Measurements from ENCODE around the gene BMP10.
A peak's percentile ranks its signal among the peaks of the same experiment; 100 is the strongest.

BMP10 gene

GRCh38 chr2:68828887-68829708 is 42.1 kb downstream of the BMP10 start:
- Mint-ChIP-seq H3K9me3 (no peaks in the 10 kb centered on the region), H3K4me1 (peaks cover 64% of the 10 kb centered on the region), H3K27me3 (no peaks in the 10 kb centered on the region), H3K27ac (peak overlapping the region; percentile 89), H3K36me3 (ENCODE audit: low read depth) (peaks cover 26% of the 10 kb centered on the region), H3K4me3 (peak overlapping the region; percentile 27)
- peak; percentile 7 for ATAC-seq
- peak; percentile 61 for DNase-seq

DNA sequence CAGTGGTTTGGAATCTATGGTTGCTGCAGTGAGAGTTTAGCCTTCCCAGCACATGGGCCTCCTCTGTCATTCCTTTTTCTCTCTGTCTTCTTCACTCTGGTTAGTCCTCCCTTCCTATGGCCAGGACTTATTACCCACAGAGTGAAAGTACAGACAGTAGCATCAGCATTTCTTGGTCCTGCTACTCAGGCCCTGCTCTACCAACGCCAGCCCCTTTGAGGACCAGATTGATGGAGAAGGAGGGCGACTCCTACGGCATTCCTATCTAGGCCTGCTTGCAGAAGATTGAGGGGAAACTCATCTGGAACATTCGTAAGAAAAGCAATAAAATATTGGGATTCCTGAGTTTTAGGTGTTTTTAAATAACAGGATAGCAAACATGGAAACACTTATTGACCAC is 43.5 kb downstream of the BMP10 start:
- Mint-ChIP-seq H3K36me3 (ENCODE audit: low read depth) (peaks cover 37% of the 10 kb centered on the region), H3K27ac (no peak overlapping the region), H3K4me1 (peaks cover 55% of the 10 kb centered on the region), H3K4me3 (no peak overlapping the region), H3K9me3 (no peaks in the 10 kb centered on the region), H3K27me3 (no peaks in the 10 kb centered on the region)
- DNase-seq (no peak), ATAC-seq (no peak)

DNA sequence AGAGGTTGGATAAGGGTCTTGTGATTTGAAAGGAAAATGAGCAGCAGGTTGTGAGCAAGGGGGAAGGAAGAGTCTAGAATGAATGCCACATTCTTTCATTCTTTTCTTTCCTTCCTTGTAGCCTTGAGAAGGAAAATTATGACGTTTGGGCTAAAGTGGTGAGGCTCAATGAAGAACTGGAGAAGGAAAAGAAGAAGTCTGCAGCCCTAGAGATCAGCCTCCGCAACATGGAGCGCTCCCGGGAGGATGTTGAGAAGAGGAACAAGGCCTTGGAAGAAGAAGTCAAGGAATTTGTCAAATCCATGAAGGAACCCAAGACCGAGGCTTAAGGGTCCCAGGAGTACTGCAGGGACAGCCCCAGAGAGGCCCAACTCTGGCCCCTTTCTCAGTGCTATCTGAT is 45.3 kb downstream of the BMP10 start:
- Mint-ChIP-seq H3K36me3 (ENCODE audit: low read depth) (peaks cover 51% of the 10 kb centered on the region), H3K27me3 (no peaks in the 10 kb centered on the region), H3K27ac (peak overlapping the region; percentile 23), H3K4me3 (no peak overlapping the region), H3K9me3 (no peaks in the 10 kb centered on the region), H3K4me1 (peaks cover 37% of the 10 kb centered on the region)
- DNase-seq, result no peak
- ATAC-seq, result no peak

- Mint-ChIP-seq H3K9me3 (no peaks in the 10 kb centered on the region), H3K27me3 (no peaks in the 10 kb centered on the region), H3K4me3 (no peak overlapping the region), H3K36me3 (ENCODE audit: low read depth) (peaks cover 58% of the 10 kb centered on the region), H3K4me1 (peaks cover 27% of the 10 kb centered on the region), H3K27ac (peak overlapping the region; percentile 63)
- ATAC-seq (no peak), DNase-seq (no peak)
These were observed 46.4 kb downstream of the BMP10 start for GRCh38 chr2:68824831-68825230.

DNA sequence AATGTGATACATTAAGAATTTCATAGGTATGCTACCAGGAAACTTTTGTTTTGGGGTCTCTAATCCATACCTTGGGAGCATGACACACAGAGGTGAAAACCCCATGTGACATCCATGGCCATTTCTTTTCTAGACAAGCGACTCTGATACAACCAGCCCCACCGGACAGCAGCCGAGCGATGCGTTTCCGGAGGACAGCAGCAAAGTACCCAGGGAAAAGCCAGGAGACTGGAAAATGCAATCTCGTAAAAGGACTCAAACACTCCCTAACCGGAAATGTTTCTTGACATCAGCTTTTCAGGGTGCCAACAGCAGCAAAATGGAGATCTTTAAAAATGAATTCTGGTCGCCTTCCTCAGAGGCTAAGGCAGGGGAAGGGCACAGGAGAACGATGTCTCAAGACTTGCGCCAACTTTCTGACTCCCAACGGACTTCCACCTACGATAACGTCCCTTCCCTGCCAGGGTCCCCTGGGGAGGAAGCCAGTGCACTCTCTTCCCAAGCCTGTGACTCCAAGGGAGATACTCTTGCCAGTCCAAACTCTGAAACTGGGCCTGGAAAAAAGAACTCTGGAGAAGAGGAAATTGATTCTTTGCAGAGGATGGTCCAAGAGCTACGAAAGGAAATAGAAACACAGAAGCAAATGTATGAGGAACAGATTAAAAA is 48.9 kb downstream of the BMP10 start:
- no peaks in the 10 kb centered on the region for H3K9me3 Mint-ChIP-seq
- no peak for DNase-seq

DNA sequence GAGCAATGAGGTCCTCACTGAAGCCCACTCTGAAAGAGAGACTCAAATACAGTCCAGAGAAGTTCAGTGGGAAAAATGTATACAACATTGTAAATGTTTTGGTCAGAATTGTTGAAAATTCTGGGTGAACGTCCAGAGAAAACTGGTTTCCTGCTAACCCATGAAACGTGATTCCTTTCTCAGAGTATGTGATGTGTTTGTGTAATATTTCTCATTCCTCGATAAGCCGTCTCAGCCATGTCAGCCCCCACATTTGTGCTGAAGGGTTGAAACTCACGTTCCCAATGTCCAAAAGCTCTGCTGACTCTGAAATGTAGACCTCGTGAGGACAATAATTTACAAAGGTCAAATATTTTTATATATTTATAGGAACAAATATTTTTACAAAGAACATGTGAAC is 51.6 kb downstream of the BMP10 start:
- Mint-ChIP-seq H3K9me3 (no peaks in the 10 kb centered on the region), H3K4me3 (no peak overlapping the region), H3K36me3 (ENCODE audit: low read depth) (peaks cover 73% of the 10 kb centered on the region), H3K27me3 (no peaks in the 10 kb centered on the region), H3K27ac (no peak overlapping the region), H3K4me1 (no peaks in the 10 kb centered on the region)
- DNase-seq, result no peak
- ATAC-seq, result no peak

More for the DNA sequence above, 48.9 kb downstream of the BMP10 start:
- no peak overlapping the region for H3K4me3 Mint-ChIP-seq
- H3K36me3 Mint-ChIP-seq (ENCODE audit: low read depth), result peaks cover 74% of the 10 kb centered on the region
- peaks cover 4% of the 10 kb centered on the region for H3K4me1 Mint-ChIP-seq
- ATAC-seq, result no peak
- no peaks in the 10 kb centered on the region for H3K27me3 Mint-ChIP-seq
- no peak overlapping the region for H3K27ac Mint-ChIP-seq

- H3K4me3 Mint-ChIP-seq, result no peak overlapping the region
- H3K36me3 Mint-ChIP-seq (ENCODE audit: low read depth), result peaks cover 72% of the 10 kb centered on the region
- DNase-seq, result no peak
- H3K27ac Mint-ChIP-seq, result peak overlapping the region; percentile 71
- no peak for ATAC-seq
- H3K4me1 Mint-ChIP-seq, result no peaks in the 10 kb centered on the region
- no peaks in the 10 kb centered on the region for H3K9me3 Mint-ChIP-seq
- no peaks in the 10 kb centered on the region for H3K27me3 Mint-ChIP-seq
These were observed 53.9 kb downstream of the BMP10 start for GRCh38 chr2:68817306-68817705.

Measured in activated naive CD8-positive, alpha-beta T cell treated with anti-CD3 and anti-CD28 coated beads, Interleukin-2, amount 50 U/mL, for 24 hours (primary cell).